HG02938 (cell line): ENCODE measurements around the gene IFT27.
"Not testable (repeated sequence)": the region's sequence is repeated elsewhere in the genome, so short reads cannot be mapped to it uniquely, and the experiment has no call there.

ENCODE experiments used
- ATAC-seq: cut with Tn5 transposase; IDR thresholded peaks from one replicate; pipeline ENCODE4 v1.9.1; 2021; ENCODE audit warnings: mild to moderate bottlenecking, moderate library complexity; ENCODE audit not compliant: unreplicated experiment

Gene IFT27

GRCh38 chr22:36765943-36766450, 9.9 kb downstream of the IFT27 start:
- no peak for ATAC-seq

- ATAC-seq = no peak
These were observed 10.6 kb downstream of the IFT27 start for GRCh38 chr22:36765131-36765942.

- no peak for ATAC-seq
These were observed 11.3 kb downstream of the IFT27 start for GRCh38 chr22:36764641-36765040.

- ATAC-seq = no peak
These were observed 11.9 kb downstream of the IFT27 start for GRCh38 chr22:36764060-36764459.

GRCh38 chr22:36763576-36763975, 12.3 kb downstream of the IFT27 start:
- no peak for ATAC-seq

GRCh38 chr22:36762687-36763260, 13.1 kb downstream of the IFT27 start:
- no peak for ATAC-seq

GRCh38 chr22:36761553-36762240, 14.2 kb downstream of the IFT27 start:
- ATAC-seq = no peak

GRCh38 chr22:36760786-36761185, 15.1 kb downstream of the IFT27 start:
- no peak for ATAC-seq

- no peak for ATAC-seq
These were observed 16.3 kb downstream of the IFT27 start for GRCh38 chr22:36759481-36760159.

GRCh38 chr22:36758792-36759271, 17.1 kb downstream of the IFT27 start:
- no peak for ATAC-seq

- ATAC-seq = no peak
These were observed 18.2 kb downstream of the IFT27 start for GRCh38 chr22:36757668-36758211.

- no peak for ATAC-seq
These were observed 18.9 kb downstream of the IFT27 start for GRCh38 chr22:36756746-36757655.

- ATAC-seq = no peak
These were observed 19.9 kb downstream of the IFT27 start for GRCh38 chr22:36756031-36756430.

GRCh38 chr22:36755316-36755715, 20.6 kb downstream of the IFT27 start:
- no peak for ATAC-seq

- not testable (repeated sequence) for ATAC-seq
These were observed 21.0 kb downstream of the IFT27 start for GRCh38 chr22:36754881-36755280.

- ATAC-seq = no peak
These were observed 22.0 kb downstream of the IFT27 start for GRCh38 chr22:36753916-36754315.

GRCh38 chr22:36753120-36753802, 22.7 kb downstream of the IFT27 start:
- ATAC-seq = no peak

- no peak for ATAC-seq
These were observed 29.4 kb downstream of the IFT27 start for GRCh38 chr22:36746375-36746970.
